MM.1S (cell line): Measurements from ENCODE around the gene SLC22A15.

ENCODE experiments used
- CTCF ChIP-seq: fragments of 300-600 bp; sonication (generic); IDR thresholded peaks from 2 replicates; pipeline ENCODE4 v1.5.1; 2016; ENCODE audit warnings: antibody characterized with exemption, low read length, mixed read lengths
- EZH2 ChIP-seq: fragments of 300-600 bp; sonication (generic); optimal IDR thresholded peaks from 2 replicates; pipeline ENCODE3; 2017; ENCODE audit warnings: low read depth, mild to moderate bottlenecking, antibody characterized with exemption, low read length, mixed read lengths
- EZH2phosphoT487 ChIP-seq: fragments of 300-600 bp; sonication (generic); IDR thresholded peaks from 2 replicates; pipeline ENCODE4 v1.6.1; 2018; ENCODE audit warnings: antibody characterized with exemption, low read length

GRCh38 chr1:115952547-115952946 lies 23.8 kb upstream of the SLC22A15 start:
- no peak for TF ChIP-seq CTCF
- no peak for TF ChIP-seq EZH2phosphoT487
- TF ChIP-seq EZH2 = no peak
